ENCODE data around the gene EFCAB11. TPM values are rescaled to one million over a fixed set of nuclear protein-coding genes. Genes with fewer than 3 reads are reported as not detected.

EFCAB11 gene
- total and polyA plus RNA-seq, 2 of the 4 experiments (the other 2 are of a cell fraction): 2.2 to 5.3 TPM

- BruUV-seq (replicated peaks): no TSS peak
Measured at GRCh38 chr14:89890589-89890988, 63.9 kb downstream of the EFCAB11 start.

More at GRCh38 chr14:89890589-89890988, 63.9 kb downstream of the EFCAB11 start:
- intact Hi-C loops (cut with micrococcal nuclease): no loop called here
- Histone ChIP-seq H3K18ac (ENCODE audit: low read depth, low read length) (no peak overlapping the region), H2BK120ac (ENCODE audit: low read depth, low read length) (no peak overlapping the region), H3K36me3 (ENCODE audit: control insufficient read depth, insufficient read depth, low read length) (no peaks in the 10 kb centered on the region), H2BK15ac (ENCODE audit: low read depth, low read length) (no peak overlapping the region), H3K4ac (ENCODE audit: low read depth, low read length) (no peak overlapping the region), H4K8ac (ENCODE audit: low read depth in 2 of 2, low read length in 2 of 2) (no peak overlapping the region), H3K9ac (ENCODE audit: low read depth, low read length) (no peak overlapping the region), H3K4me2 (ENCODE audit: low read depth, low read length) (no peak overlapping the region), H3K14ac (replicated peaks; ENCODE audit: low read depth, low read length) (no peak overlapping the region), H4K91ac (ENCODE audit: insufficient read depth, low read depth, low read length) (no peak overlapping the region), H3K23ac (ENCODE audit: low read depth, low read length) (no peak overlapping the region), H3K4me1 (ENCODE audit: control insufficient read depth, insufficient read depth, low read length) (no peaks in the 10 kb centered on the region), H4K20me1 (ENCODE audit: insufficient read depth, low read length) (no peaks in the 10 kb centered on the region), H2AFZ (replicated peaks; ENCODE audit: low read length, poor library complexity) (no peak overlapping the region), H4K5ac (ENCODE audit: low read depth, low read length) (no peak overlapping the region), H2AK5ac (ENCODE audit: low read depth, low read length) (no peak overlapping the region), H3K4me3 (ENCODE audit: insufficient read depth, low read depth, low read length) (no peak overlapping the region), H2AK9ac (replicated peaks; ENCODE audit: low read depth, low read length, poor library complexity) (no peak overlapping the region), H3K27ac (ENCODE audit: insufficient read depth, low read length) (no peak overlapping the region), H2BK5ac (ENCODE audit: low read depth, low read length, poor library complexity, severe bottlenecking) (no peak overlapping the region), H3K9me3 (ENCODE audit: control insufficient read depth, insufficient read depth, low read length) (0 out of 2 replicates have a peak, but pooled peaks cover 2% of the 10 kb centered on the region), H3K9me1 (ENCODE audit: insufficient read depth, low read length) (no peaks in the 10 kb centered on the region), H2BK20ac (ENCODE audit: low read depth, low read length) (no peak overlapping the region), H3K27me3 (ENCODE audit: control insufficient read depth, insufficient read depth, low read length) (no peaks in the 10 kb centered on the region), H3K56ac (ENCODE audit: extremely low read depth, insufficient read depth, low read length) (no peak overlapping the region), H3K79me1 (ENCODE audit: low read depth in 1 of 2, low read length in 2 of 2) (no peaks in the 10 kb centered on the region)
- CTCF ChIA-PET: interaction anchor here (0.7 kb wide), 1 partner anchor 677 kb away, joined by 3 read pairs; no protein-coding TSS in a partner anchor
- POLR2A ChIA-PET (ENCODE audit: unreplicated experiment): no interaction called here
- dilution Hi-C loops (cut with HindIII; ENCODE audit: low sequenced_read_pairs, unreplicated experiment): no loop called here
- DNase-seq: no peak
- TF ChIP-seq MAFK (IDR thresholded peaks at IDR 0.05; ENCODE audit: low read depth, low read length) (no peak), RCOR1 (IDR thresholded peaks at IDR 0.05; ENCODE audit: insufficient replicate concordance, low read length) (no peak), CHD1 (IDR thresholded peaks at IDR 0.05; ENCODE audit: low read depth, low read length) (no peak), CTCF (conservative IDR thresholded peaks at IDR 0.05; ENCODE audit: low read depth, low read length) (no peak), RFX5 (IDR thresholded peaks at IDR 0.05; ENCODE audit: low read depth, low read length) (no peak), POLR2A (IDR thresholded peaks at IDR 0.05; ENCODE audit: low read depth, low read length) (no peak), MXI1 (IDR thresholded peaks at IDR 0.05; ENCODE audit: borderline replicate concordance, low read depth, low read length) (no peak), FOS (IDR thresholded peaks at IDR 0.05; ENCODE audit: low read depth, low read length) (no peak), RAD21 (IDR thresholded peaks at IDR 0.05; ENCODE audit: low read length) (no peak), NFE2L2 (IDR thresholded peaks at IDR 0.05; ENCODE audit: low read depth, low read length) (no peak), CEBPB (IDR thresholded peaks at IDR 0.05; ENCODE audit: low read depth, low read length) (no peak), BHLHE40 (IDR thresholded peaks at IDR 0.05; ENCODE audit: low read depth, low read length) (no peak), MAZ (IDR thresholded peaks at IDR 0.05; ENCODE audit: borderline replicate concordance, low read depth, low read length) (no peak), USF2 (IDR thresholded peaks at IDR 0.05; ENCODE audit: low read depth, low read length) (no peak), ELK1 (IDR thresholded peaks at IDR 0.05; ENCODE audit: borderline replicate concordance, low read depth, low read length) (no peak), SMC3 (IDR thresholded peaks at IDR 0.05; ENCODE audit: low read depth, low read length) (no peak)
- 100% methylated on average over 3 of the region's 4 CpGs; no CpG with 5 or more reads in 1 of the 2 experiments for WGBS, 2 experiments (ENCODE audit: extremely low coverage in 2 of 2, insufficient read length in 1 of 2)
- in situ Hi-C loops (cut with MboI; ENCODE audit: low sequenced_read_pairs): no loop called here
- no peak for ATAC-seq (ENCODE audit: low read depth)
